ENCODE data around the gene COL5A1. TPM values are rescaled to one million over a fixed set of nuclear protein-coding genes. Genes with fewer than 3 reads are reported as not detected.
A peak's percentile ranks its signal among the peaks of the same experiment; 100 is the strongest.

COL5A1 gene
- total RNA-seq, 4 donors from 2014 or later, result 1.6 to 2.8 (median 2.3) TPM

DNA sequence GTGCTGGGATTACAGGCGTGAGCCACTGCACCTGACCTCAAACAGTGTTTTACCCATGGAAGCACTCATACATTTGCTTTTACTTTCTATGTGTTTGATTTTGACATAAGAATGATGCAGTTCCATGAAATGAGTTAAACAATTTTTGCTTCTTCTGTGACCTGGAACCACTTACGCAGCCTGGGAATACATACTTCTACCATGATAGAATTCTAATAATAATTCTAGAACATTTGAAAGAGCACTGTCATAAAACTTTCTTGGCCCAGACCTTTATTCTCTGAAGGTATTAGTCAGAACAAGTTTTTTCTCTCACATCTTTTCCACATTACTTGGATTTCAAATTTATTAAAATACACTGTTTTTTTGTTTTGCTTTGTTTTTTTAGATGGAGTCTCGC, 25.3 kb upstream of the COL5A1 start:
- TF ChIP-seq POLR2A (IDR thresholded peaks at IDR 0.05) (no peak), CTCF (IDR thresholded peaks at IDR 0.05 in 4 of 5, conservative IDR thresholded peaks at IDR 0.05 in 1 of 5) (no peak)
- no peaks in the 10 kb centered on the region for H3K4me1 ChIP-seq
- no peak overlapping the region for H3K27ac ChIP-seq
- ATAC-seq (no peak), DNase-seq (no peak)
- peaks cover 3 to 15% (median 11%) of the 10 kb centered on the region in 3 donors for H3K27me3 ChIP-seq
- no peaks in the 10 kb centered on the region for H3K9me3 ChIP-seq
- in situ Hi-C loops (cut with MboI; ENCODE audit: low sequenced_read_pairs in 4 of 4) (no loop called here), intact Hi-C loops (cut with DNase I; ENCODE audit: low total_unique reads) (no loop called here)
- no peaks in the 10 kb centered on the region for H3K36me3 ChIP-seq
- no peak overlapping the region for H3K4me3 ChIP-seq

DNA sequence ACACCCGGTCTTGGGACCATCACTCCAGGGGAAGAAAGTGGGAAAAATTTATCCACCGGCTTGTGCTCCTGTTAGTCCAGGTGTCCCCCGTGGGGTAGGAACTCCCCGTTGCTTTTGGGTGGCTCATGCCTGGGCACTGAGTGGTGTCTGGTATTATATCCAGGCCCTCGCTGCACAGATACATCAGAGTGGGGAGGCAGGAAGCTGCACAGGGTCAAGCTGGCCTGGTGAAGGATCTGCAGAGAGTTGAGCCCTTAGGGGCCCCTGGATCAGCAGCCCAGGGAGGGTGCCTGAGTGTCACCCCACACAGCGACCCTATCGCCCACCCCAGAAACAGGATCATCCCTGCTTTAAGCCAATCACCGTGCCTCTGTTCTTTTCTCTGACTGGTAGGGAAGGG, 24.4 kb upstream of the COL5A1 start:
- peaks cover 3 to 16% (median 11%) of the 10 kb centered on the region in 3 donors for H3K27me3 ChIP-seq
- ATAC-seq (no peak), DNase-seq (peak in 1 of 2 donors; percentile 3)
- in situ Hi-C loops (cut with MboI; ENCODE audit: low sequenced_read_pairs in 4 of 4), result no loop called here
- H3K4me1 ChIP-seq, result no peaks in the 10 kb centered on the region
- no peak for TF ChIP-seq CTCF (IDR thresholded peaks at IDR 0.05 in 4 of 5, conservative IDR thresholded peaks at IDR 0.05 in 1 of 5)
- TF ChIP-seq POLR2A (IDR thresholded peaks at IDR 0.05), result no peak
- no peaks in the 10 kb centered on the region for H3K36me3 ChIP-seq
- intact Hi-C loops (cut with DNase I; ENCODE audit: low total_unique reads), result no loop called here
- no peak overlapping the region for H3K27ac ChIP-seq
- H3K9me3 ChIP-seq, result no peaks in the 10 kb centered on the region
- H3K4me3 ChIP-seq, result no peak overlapping the region

- Histone ChIP-seq H3K9me3 (no peaks in the 10 kb centered on the region), H3K4me1 (no peaks in the 10 kb centered on the region), H3K4me3 (no peak overlapping the region), H3K27ac (no peak overlapping the region), H3K36me3 (no peaks in the 10 kb centered on the region), H3K27me3 (peaks cover 3 to 17% (median 11%) of the 10 kb centered on the region in 3 donors)
- in situ Hi-C loops (cut with MboI; ENCODE audit: low sequenced_read_pairs in 4 of 4) (no loop called here), intact Hi-C loops (cut with DNase I; ENCODE audit: low total_unique reads) (no loop called here)
- TF ChIP-seq POLR2A (IDR thresholded peaks at IDR 0.05) (no peak), CTCF (IDR thresholded peaks at IDR 0.05 in 4 of 5, conservative IDR thresholded peaks at IDR 0.05 in 1 of 5) (no peak)
- DNase-seq (no peak), ATAC-seq (no peak)
Observed at GRCh38 chr9:134617836-134618162, 23.8 kb upstream of the COL5A1 start.

- no peak for TF ChIP-seq POLR2A (IDR thresholded peaks at IDR 0.05)
- TF ChIP-seq CTCF (IDR thresholded peaks at IDR 0.05 in 4 of 5, conservative IDR thresholded peaks at IDR 0.05 in 1 of 5), result no peak
- H3K27ac ChIP-seq, result no peak overlapping the region
- no peak overlapping the region for H3K4me3 ChIP-seq
- intact Hi-C loops (cut with DNase I; ENCODE audit: low total_unique reads), result no loop called here
- DNase-seq (peak in 1 of 2 donors; percentile 8), ATAC-seq (no peak)
- no peaks in the 10 kb centered on the region for H3K9me3 ChIP-seq
- H3K27me3 ChIP-seq, result peaks cover 3 to 21% (median 15%) of the 10 kb centered on the region in 3 donors
- in situ Hi-C loops (cut with MboI; ENCODE audit: low sequenced_read_pairs in 4 of 4), result no loop called here
- H3K36me3 ChIP-seq, result no peaks in the 10 kb centered on the region
- H3K4me1 ChIP-seq, result no peaks in the 10 kb centered on the region
Observed at GRCh38 chr9:134618163-134618832, 23.3 kb upstream of the COL5A1 start.
